HEK293 (cell line): ENCODE data around the gene KIAA1191.

Experiments used
- BCL6B ChIP-seq: fragments of 450-650 bp; formaldehyde crosslinking; IDR thresholded peaks from 2 replicates; pipeline ENCODE4 v1.5.1; 2017; ENCODE audit warnings: missing biosample characterization, missing genetic modification characterization
- CTCF ChIP-seq: fragments of 450-650 bp; formaldehyde crosslinking; IDR thresholded peaks from 2 replicates; pipeline ENCODE4 v1.5.1; 2016; ENCODE audit warnings: missing biosample characterization, missing genetic modification characterization
- KLF7 ChIP-seq: fragments of 450-650 bp; formaldehyde crosslinking; IDR thresholded peaks from 2 replicates; pipeline ENCODE4 v1.5.1; 2016; ENCODE audit warnings: missing biosample characterization, missing genetic modification characterization, borderline replicate concordance
- MEIS1 ChIP-seq: sonication (generic); formaldehyde crosslinking; IDR thresholded peaks from 2 replicates; pipeline ENCODE4 v1.8.1; 2022; ENCODE audit warnings: missing genetic modification reagents, mild to moderate bottlenecking, borderline replicate concordance
- RBAK ChIP-seq: fragments of 450-650 bp; formaldehyde crosslinking; IDR thresholded peaks from 2 replicates; pipeline ENCODE4 v1.5.1; 2016; ENCODE audit warnings: missing biosample characterization, missing genetic modification characterization
- ZBTB48 ChIP-seq: fragments of 450-650 bp; formaldehyde crosslinking; IDR thresholded peaks from 2 replicates; pipeline ENCODE4 v1.5.1; 2016; ENCODE audit warnings: missing biosample characterization, missing genetic modification characterization
- ZBTB49 ChIP-seq: fragments of 450-650 bp; formaldehyde crosslinking; IDR thresholded peaks from 2 replicates; pipeline ENCODE4 v1.5.1; 2016; ENCODE audit warnings: missing biosample characterization, missing genetic modification characterization, low read depth
- ZFP41 ChIP-seq: fragments of 450-650 bp; formaldehyde crosslinking; IDR thresholded peaks from 2 replicates; pipeline ENCODE4 v1.5.1; 2016; ENCODE audit warnings: missing biosample characterization, missing genetic modification characterization, borderline replicate concordance
- ZNF391 ChIP-seq: fragments of 450-650 bp; formaldehyde crosslinking; IDR thresholded peaks from 2 replicates; pipeline ENCODE4 v1.5.1; 2016; ENCODE audit warnings: low read depth, missing biosample characterization, missing genetic modification characterization, borderline replicate concordance
- ZNF501 ChIP-seq: fragments of 450-650 bp; formaldehyde crosslinking; IDR thresholded peaks from 2 replicates; pipeline ENCODE4 v1.5.1; 2016; ENCODE audit warnings: missing biosample characterization, missing genetic modification characterization

GRCh38 chr5:176360894-176361436 is 599 bp downstream of the KIAA1191 start:
- no peak for TF ChIP-seq CTCF (tag by site-specific recombination)
- TF ChIP-seq ZBTB48 (tag by site-specific recombination), result no peak
- TF ChIP-seq ZNF501 (tag by site-specific recombination), result no peak
- no peak for TF ChIP-seq BCL6B (tag by site-specific recombination)
- no peak for TF ChIP-seq MEIS1 (CRISPR knock-in tag)
- TF ChIP-seq KLF7 (tag by site-specific recombination), result no peak
- TF ChIP-seq ZBTB49 (tag by site-specific recombination), result no peak
- TF ChIP-seq ZFP41 (tag by site-specific recombination), result no peak
- TF ChIP-seq ZNF391 (tag by site-specific recombination), result no peak
- no peak for TF ChIP-seq RBAK (tag by site-specific recombination)
